NOMO-1 treated with dmso at 0.1 percent for 144 hours (cell line): ENCODE results near the gene BAIAP2.

Experiments
- DNase-seq: peaks from one replicate; lab custom pipeline; 2025; ENCODE audit not compliant: unreplicated experiment; lab: John Stamatoyannopoulos, UW

BAIAP2 gene

DNA sequence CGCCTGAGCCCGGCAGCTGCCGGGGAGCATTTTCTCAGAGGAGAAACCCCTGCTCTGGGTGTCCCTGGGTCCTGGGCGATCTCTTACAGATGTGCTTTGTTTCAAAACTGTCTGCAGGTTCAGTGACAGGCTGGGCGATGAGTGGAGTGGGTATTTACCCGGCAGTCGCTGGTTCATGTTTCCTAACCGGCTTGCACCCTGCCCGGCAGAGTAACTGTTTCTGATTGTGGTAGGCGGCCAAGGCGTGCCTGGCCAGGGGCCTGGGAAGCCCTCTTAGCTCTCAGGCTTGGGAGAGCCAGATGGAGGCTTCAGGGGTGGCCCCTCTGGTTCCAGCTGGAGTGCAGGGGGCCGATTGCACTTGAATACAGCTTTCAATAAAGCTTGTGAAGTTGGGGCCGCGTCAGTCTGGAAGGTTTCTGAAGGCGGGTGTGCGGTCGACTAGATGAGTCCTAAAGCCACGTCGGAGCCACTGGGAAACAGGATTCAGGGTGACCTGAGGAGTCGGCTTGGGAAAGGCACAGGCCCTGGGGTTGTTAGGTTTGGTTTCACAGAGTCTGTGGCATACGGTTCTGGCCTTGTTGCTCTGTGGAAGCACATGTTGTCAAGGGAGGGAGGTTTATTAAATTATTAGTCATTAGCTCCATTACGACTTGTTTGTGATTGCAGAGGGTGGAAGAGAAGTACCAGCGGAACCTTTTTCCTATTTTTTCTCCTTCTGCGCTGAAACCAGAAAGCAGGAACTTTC lies 1.4 kb downstream of the BAIAP2 start:
- DNase-seq = no peak

- no peak for DNase-seq
Measured at GRCh38 chr17:81037026-81037797, 2.3 kb downstream of the BAIAP2 start.

- no peak for DNase-seq
Measured at GRCh38 chr17:81037798-81038733, 3.1 kb downstream of the BAIAP2 start.

GRCh38 chr17:81039096-81039495 lies 4.1 kb downstream of the BAIAP2 start:
- DNase-seq = no peak

DNA sequence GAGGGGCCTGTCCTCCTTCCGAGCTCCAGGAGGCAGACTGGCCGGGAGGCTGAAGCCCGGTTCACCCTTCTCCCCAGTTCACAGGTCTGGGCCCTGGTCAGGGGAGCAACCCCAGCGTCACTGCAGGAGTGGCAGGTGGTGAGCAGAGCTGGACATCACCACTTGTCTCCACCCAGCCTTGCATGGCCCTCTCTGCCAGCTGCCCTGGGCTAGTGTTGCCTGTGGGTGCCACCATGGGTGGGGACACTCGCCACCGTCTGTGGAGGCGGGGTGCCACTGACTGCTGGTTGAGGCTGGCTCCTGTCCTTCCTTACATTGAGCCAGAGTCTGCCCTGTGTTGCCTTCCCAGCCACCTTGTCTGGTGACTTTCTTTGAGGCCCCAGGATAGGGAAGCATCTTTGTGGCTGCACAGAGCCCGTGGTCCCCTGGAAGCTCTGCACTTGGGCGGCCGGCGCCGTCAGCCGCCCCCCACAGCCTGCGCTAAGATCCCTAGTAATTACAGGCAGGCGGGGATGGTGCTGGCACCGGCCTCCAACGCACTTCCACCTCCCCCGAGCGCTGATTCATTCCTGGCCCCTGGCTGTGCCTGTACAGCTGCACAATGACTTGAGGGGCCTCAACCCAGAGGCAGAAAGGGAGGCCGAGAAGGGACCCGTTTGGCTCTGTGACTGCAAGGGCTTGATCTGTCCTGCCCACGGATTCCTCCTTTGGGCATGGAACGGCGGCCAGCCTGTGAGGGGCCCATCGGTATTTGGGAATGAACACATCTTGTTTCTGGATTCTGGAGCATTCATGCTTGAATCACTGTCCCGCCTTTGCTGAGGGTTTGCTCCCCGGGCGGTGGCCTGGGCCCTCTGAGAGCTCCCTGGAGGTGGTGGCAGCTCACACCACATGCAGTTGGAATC lies 5.2 kb downstream of the BAIAP2 start:
- DNase-seq = no peak

DNA sequence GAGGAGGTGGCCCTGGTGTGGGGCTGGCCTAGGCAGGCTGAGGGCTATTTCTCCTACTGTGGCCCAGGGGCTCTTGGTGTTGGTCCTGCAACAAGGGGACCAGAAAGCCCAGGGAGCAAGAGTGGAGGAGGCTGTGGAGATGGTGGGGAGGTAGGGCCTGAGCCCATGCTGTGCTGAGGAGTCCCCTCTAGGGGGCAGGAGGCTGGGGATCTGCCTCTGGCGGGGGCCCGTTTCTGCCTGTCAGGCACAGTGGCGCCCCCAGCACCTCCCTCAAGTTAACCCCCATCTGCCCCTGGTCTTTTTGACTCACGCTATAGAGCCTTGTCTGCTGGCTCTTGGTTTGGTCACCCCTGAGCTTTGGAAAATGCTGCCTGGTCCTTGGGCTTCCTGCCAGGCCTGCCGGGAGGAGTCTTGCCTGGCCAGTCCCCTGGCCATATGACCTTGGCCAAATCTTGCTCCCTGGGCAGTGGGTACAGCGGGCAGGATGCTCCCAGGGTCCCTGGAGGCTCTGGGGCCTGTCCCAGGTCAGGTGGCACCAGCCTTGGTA lies 5.9 kb downstream of the BAIAP2 start:
- no peak for DNase-seq

DNA sequence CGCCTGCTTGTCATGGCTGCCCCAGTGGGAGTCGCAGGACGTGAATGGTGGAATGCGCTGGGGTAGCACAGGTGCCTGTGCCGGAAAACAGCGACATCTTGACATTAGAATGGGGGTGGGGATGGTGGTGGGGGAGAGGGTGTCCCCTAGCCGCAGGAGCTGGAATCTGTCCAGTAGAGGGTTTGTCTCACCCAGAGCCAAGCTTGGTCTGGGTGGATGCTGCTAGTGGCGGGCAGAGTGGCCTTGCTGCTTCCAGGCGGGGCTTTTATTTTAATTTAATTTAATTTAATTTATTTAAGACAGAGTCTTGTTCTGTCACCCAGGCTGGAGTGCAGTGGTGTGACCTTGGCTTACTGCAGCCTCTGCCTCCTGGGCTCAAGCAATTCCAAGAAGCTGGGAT lies 7.7 kb downstream of the BAIAP2 start:
- no peak for DNase-seq

DNA sequence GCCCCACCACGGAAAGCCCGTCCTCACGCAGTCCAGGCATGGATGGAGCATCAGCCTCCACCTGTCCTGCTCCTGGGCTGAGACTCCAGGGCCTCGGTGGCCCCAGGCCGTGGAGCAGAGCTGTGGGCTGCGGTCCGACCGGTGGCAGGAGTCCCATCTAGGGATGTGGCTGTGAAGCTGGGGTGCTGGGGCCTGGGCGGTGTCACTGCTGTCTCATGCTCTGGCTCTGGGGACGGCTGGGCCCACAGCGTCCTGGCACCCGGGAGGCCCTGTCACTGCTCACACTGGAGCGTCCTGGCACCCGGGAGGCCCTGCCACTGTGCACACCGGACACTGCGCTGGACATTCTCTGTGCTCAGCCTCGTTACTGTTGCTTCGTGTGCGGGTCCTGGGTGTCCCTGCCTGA lies 8.4 kb downstream of the BAIAP2 start:
- no peak for DNase-seq

- DNase-seq = no peak
Measured at GRCh38 chr17:81043725-81044427, 8.9 kb downstream of the BAIAP2 start.

GRCh38 chr17:81044428-81044763 lies 9.4 kb downstream of the BAIAP2 start:
- DNase-seq = no peak

- no peak for DNase-seq
Measured at GRCh38 chr17:81044764-81045589, 10.0 kb downstream of the BAIAP2 start.

GRCh38 chr17:81045590-81046095 lies 10.7 kb downstream of the BAIAP2 start:
- no peak for DNase-seq

GRCh38 chr17:81046132-81046769 lies 11.3 kb downstream of the BAIAP2 start:
- DNase-seq = no peak

GRCh38 chr17:81046770-81047359 lies 11.9 kb downstream of the BAIAP2 start:
- no peak for DNase-seq

DNA sequence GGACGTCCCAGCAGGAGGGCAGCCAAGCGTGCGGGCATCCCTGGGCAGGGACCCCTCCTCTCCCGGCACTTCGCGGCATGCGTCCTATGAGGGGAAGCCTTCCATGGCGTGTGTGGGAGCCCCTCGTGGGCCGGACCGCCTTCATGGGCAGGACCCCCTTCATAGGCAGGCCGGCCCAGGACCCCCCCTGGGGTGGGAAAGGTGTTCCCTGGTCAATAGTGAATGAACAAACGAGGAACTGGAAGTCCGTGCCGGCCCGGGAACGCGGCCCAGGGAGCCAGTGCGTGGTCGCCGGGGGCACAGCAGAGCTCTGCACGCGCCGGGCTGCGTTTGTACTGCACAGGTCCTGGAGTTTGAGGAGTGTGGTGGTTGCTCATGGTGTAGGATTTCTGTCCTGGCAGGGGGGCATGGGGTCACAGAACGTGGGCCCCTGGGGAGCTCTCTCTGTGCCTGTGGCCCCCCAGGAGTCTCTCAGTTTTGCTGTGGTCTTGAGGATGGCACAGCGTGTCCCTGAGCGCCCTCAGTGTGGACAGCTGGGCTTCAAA lies 13.9 kb downstream of the BAIAP2 start:
- no peak for DNase-seq

GRCh38 chr17:81049372-81049911 lies 14.5 kb downstream of the BAIAP2 start:
- no peak for DNase-seq

GRCh38 chr17:81049973-81050551 lies 15.1 kb downstream of the BAIAP2 start:
- peak; percentile 73 for DNase-seq
